Ovary (tissue), 10 donors: ENCODE measurements around the gene ZNF547. TPM values are rescaled to one million over a fixed set of nuclear protein-coding genes. Genes with fewer than 3 reads are reported as not detected.

Experiments used
- DNase-seq, 5 donors: peaks; one replicate each; pipeline ENCODE4 v3.0.0-alpha.2; 2019 to 2020
- H3K27ac ChIP-seq, 2 donors: fragments of 200-600 bp; one replicate each; pipeline versions ENCODE4 v1.5.1 to v1.8.0; 2019 to 2022
- H3K27me3 ChIP-seq: fragments of 200-600 bp; one replicate; pipeline ENCODE4 v1.8.0; 2022
- H3K36me3 ChIP-seq: fragments of 200-600 bp; sonication (generic); one replicate; pipeline ENCODE4 v1.5.1; 2019
- H3K4me1 ChIP-seq: one replicate; pipeline ENCODE4 v1.8.1; 2013; ENCODE audit warnings: mild to moderate bottlenecking, moderate library complexity; ENCODE audit not compliant: insufficient read depth
- H3K4me3 ChIP-seq: fragments of 200-600 bp; sonication (generic); one replicate; pipeline ENCODE4 v1.5.1; 2017
- H3K9me3 ChIP-seq, 2 donors: fragments of 200-600 bp in 1 of 2; sonication (generic) in 1 of 2; one replicate each; pipeline versions ENCODE4 v1.5.1 to v1.8.1; 2013 to 2019; ENCODE audit warnings: mild to moderate bottlenecking in 1 of 2, moderate library complexity in 1 of 2
- CTCF ChIP-seq, 3 donors: fragments of 450-650 bp in 2 of 3; fragments of 200-600 bp in 1 of 3; IDR thresholded peaks; one replicate each; pipeline versions ENCODE4 v1.5.1 to v1.8.0; 2016 to 2022; ENCODE audit warnings: antibody characterized with exemption in 3 of 3, mild to moderate bottlenecking in 1 of 3
- EP300 ChIP-seq: sonication (generic); formaldehyde crosslinking; IDR thresholded peaks from one replicate; pipeline ENCODE4 v1.6.1; 2017; ENCODE audit warnings: antibody characterized with exemption
- POLR2A ChIP-seq: fragments of 450-650 bp; IDR thresholded peaks from one replicate; pipeline ENCODE4 v1.6.1; 2017; ENCODE audit warnings: antibody characterized with exemption, mild to moderate bottlenecking, moderate library complexity
- WGBS, 3 donors: extraction: QIAGEN DNeasy Blood & Tissue Kit in 1 of 3; methylation state at CpG; one replicate each; pipeline versions ENCODE4 v1.1.5 to v1.1.7; 2013 to 2017; 5-methylcytosine and 5-hydroxymethylcytosine counted together
- intact Hi-C, 4 donors: fragments of 100-400 bp; cut with DNase I; formaldehyde crosslinking; loops; one replicate each; pipeline versions ENCODE4 v1.11.0 to v1.15.1; 2022 to 2023
- long read RNA-seq, 3 donors: library from polyadenylated mRNA in 2 of 3; unstranded in 2 of 3; transcript quantifications; one replicate each; pipeline ENCODE4 v2.0.0 and lab custom pipeline, GENCODE V29; 2021 to 2026
- polyA plus RNA-seq, 2 donors: library from polyadenylated mRNA; stranded (reverse); fragments of 200-250 nt in 1 of 2; fragments of 350-450 nt in 1 of 2; fragmentation: Illumina TruSeq in 1 of 2; extraction: RNeasy Lipid Tissue Mini Kit (QIAGEN cat#74804) in 1 of 2; gene quantifications; one replicate each; pipeline ENCODE4 v1.2.3, GENCODE V29; 2013 to 2014
- total RNA-seq, 7 donors: library from RNA; depleted of rRNA in 2 of 7; stranded (reverse); fragments of >200 nt in 2 of 7; fragmentation: NEBNext Ultra II Directional in 3 of 7; extraction: Animal tissue kit (Norgen Biotek cat#: 25700) in 3 of 7; gene quantifications; one replicate each; pipeline versions ENCODE4 v1.1.0 to v1.2.4, GENCODE V29; 2016 to 2023
- donor health status: DM: no; HTN: no; CAD: no; lungs with moderate emphysema.
- donor health status: DM: no; HTN: no; CAD: no.
- donor health status: Bipolar disorder and iron deficiency.
- donor health status: DM: yes; HTN: yes; CAD: no.
- donor health status: DM: no; HTN: no; CAD: no.
- donor health status: DM: yes; HTN: yes; CAD: no.

The ZNF547 gene
- total RNA-seq: 1 to 10 TPM; 1.2 to 4.7 (median 3.0) TPM
- 1 to 10 TPM; 1.8 to 2.9 TPM for polyA plus RNA-seq
- long read RNA-seq, donor 1, transcript ZNF547-201 (4 exons, 2,739 nt): major isoform, 9 of 10 reads
- long read RNA-seq, donor 1, partial matches to known transcripts: 0 of 10 reads
- long read RNA-seq, donor 1, other reads (novel, unspliced or antisense): 0 of 10 reads
- long read RNA-seq, donor 2, partial matches to known transcripts: 0 of 3 reads
- long read RNA-seq, donor 2, other reads (novel, unspliced or antisense): 0 of 3 reads
- long read RNA-seq, donor 3, partial matches to known transcripts: 0 of 3 reads
- long read RNA-seq, donor 3, other reads (novel, unspliced or antisense): 0 of 3 reads

GRCh38 chr19:57362997-57363687, at the start of gene ZNF547, which contains the start of gene TRAPPC2B:
Gene ZNF547, plus strand, starts transcription at chr19:57363551. Its CDS starts 5,005 bp downstream, at chr19:57368556.
Gene TRAPPC2B, plus strand, starts transcription at chr19:57363551. Its CDS starts 1,283 bp downstream, at chr19:57364834.
- intact Hi-C loops: loop anchor here in 1 of 4 donors (5.0 kb wide), 1 partner anchor 81 kb away; the partner anchor contains the start of gene ZNF460
- WGBS, 3 donors: 1% methylated on average over 47 of the region's 47 CpGs
- no peaks in the 10 kb centered on the region for H3K36me3 ChIP-seq
- H3K4me1 ChIP-seq: peaks cover 6% of the 10 kb centered on the region
- no peaks in the 10 kb centered on the region for H3K27me3 ChIP-seq
- TF ChIP-seq CTCF (IDR thresholded peaks at IDR 0.05) (no peak), POLR2A (peak; percentile 76), EP300 (peak; percentile 92)
- H3K27ac ChIP-seq: peak within 1 kb of the TSS; percentile 70 to 98
- peak; percentile 99 to 100 (median 99) for DNase-seq
- H3K9me3 ChIP-seq: peaks cover 0 to 18% of the 10 kb centered on the region in 2 donors
- H3K4me3 ChIP-seq: peak within 1 kb of the TSS; percentile 74

GRCh38 chr19:57314146-57314545, 49.2 kb upstream of the ZNF547 start:
- DNase-seq: no peak
- H3K36me3 ChIP-seq: no peaks in the 10 kb centered on the region
- intact Hi-C loops: no loop called here
- H3K27me3 ChIP-seq: no peaks in the 10 kb centered on the region
- TF ChIP-seq CTCF (IDR thresholded peaks at IDR 0.05): no peak
- TF ChIP-seq EP300: no peak
- no peak for TF ChIP-seq POLR2A
- peaks cover 0 to 3% of the 10 kb centered on the region in 2 donors for H3K9me3 ChIP-seq
- H3K27ac ChIP-seq: no peak overlapping the region
- H3K4me3 ChIP-seq: no peak overlapping the region
- 71 to 80% (median 79%) methylated on average over 4 of the region's 4 CpGs for WGBS, 3 donors
- H3K4me1 ChIP-seq: no peaks in the 10 kb centered on the region

GRCh38 chr19:57317503-57317902, 45.8 kb upstream of the ZNF547 start:
- intact Hi-C loops: no loop called here
- H3K27ac ChIP-seq: no peak overlapping the region
- no peak for DNase-seq
- no peaks in the 10 kb centered on the region for H3K27me3 ChIP-seq
- TF ChIP-seq EP300 (no peak), POLR2A (no peak), CTCF (IDR thresholded peaks at IDR 0.05) (no peak)
- H3K9me3 ChIP-seq: peaks cover 3 to 6% of the 10 kb centered on the region in 2 donors
- no peak overlapping the region for H3K4me3 ChIP-seq
- no peaks in the 10 kb centered on the region for H3K4me1 ChIP-seq
- 5 to 15% (median 13%) methylated on average over 28 to 29 of the region's 29 CpGs for WGBS, 3 donors
- H3K36me3 ChIP-seq: no peaks in the 10 kb centered on the region

GRCh38 chr19:57319869-57320179, 43.5 kb upstream of the ZNF547 start:
- no peaks in the 10 kb centered on the region for H3K4me1 ChIP-seq
- 0% methylated on average over 1 of the region's 1 CpG for WGBS, 3 donors
- no peaks in the 10 kb centered on the region for H3K27me3 ChIP-seq
- peak overlapping the region; percentile 63 to 81 for H3K27ac ChIP-seq
- peaks cover 7 to 18% of the 10 kb centered on the region in 2 donors for H3K9me3 ChIP-seq
- intact Hi-C loops: no loop called here
- no peak for TF ChIP-seq CTCF (IDR thresholded peaks at IDR 0.05)
- no peak for TF ChIP-seq POLR2A
- TF ChIP-seq EP300: no peak
- peaks cover 6% of the 10 kb centered on the region for H3K36me3 ChIP-seq
- H3K4me3 ChIP-seq: peak overlapping the region; percentile 75
- DNase-seq: no peak
